ENCODE data around the gene SAMD14.

- TF ChIP-seq POLR2A (IDR thresholded peaks at IDR 0.05; ENCODE audit: low read length) = no peak
- no peak for TF ChIP-seq GATA1 (IDR thresholded peaks at IDR 0.05; ENCODE audit: low read depth, low read length)
These were observed 7.0 kb downstream of the SAMD14 start for GRCh38 chr17:50122945-50123344.
